CD8-positive, alpha-beta memory T cell (primary cell): ENCODE results near the gene DMXL1. TPM values are rescaled to one million over a fixed set of nuclear protein-coding genes. Genes with fewer than 3 reads are reported as not detected.

Experiments
- CTCF ChIA-PET: fragments of 350-600 bp; sonication (Branson Sonifier 250); formaldehyde crosslinking; loops from one replicate; lab custom pipeline; 2021; ENCODE audit warnings: antibody characterized with exemption; lab: Charles Lee
- POLR2A ChIA-PET: fragments of 350-600 bp; sonication (Branson Sonifier 250); formaldehyde crosslinking; loops from one replicate; lab custom pipeline; 2021; ENCODE audit warnings: antibody characterized with exemption; lab: Charles Lee
- DNase-seq, 5 donors: peaks; one replicate each; pipeline versions ENCODE4 v3.0.0 to v3.0.0-alpha.2; 2020 to 2022; ENCODE audit warnings: mixed read lengths in 1 of 5
- H3K27ac ChIP-seq: one replicate; pipeline ENCODE4 v1.7.0; 2013; ENCODE audit warnings: low read depth, mild to moderate bottlenecking, low read length, moderate library complexity
- H3K27me3 ChIP-seq: 2 replicates; pipeline ENCODE4 v1.7.0; 2013; ENCODE audit warnings: low read length, mild to moderate bottlenecking; ENCODE audit not compliant: insufficient read depth, poor library complexity, severe bottlenecking
- H3K36me3 ChIP-seq: 2 replicates; pipeline ENCODE4 v1.7.0; 2013; ENCODE audit warnings: mild to moderate bottlenecking, low read length, moderate library complexity; ENCODE audit not compliant: insufficient read depth
- H3K4me1 ChIP-seq: 2 replicates; pipeline ENCODE4 v1.7.0; 2013; ENCODE audit warnings: mild to moderate bottlenecking, low read length, moderate library complexity; ENCODE audit not compliant: insufficient read depth
- H3K4me3 ChIP-seq: 2 replicates; pipeline ENCODE4 v1.7.0; 2013; ENCODE audit warnings: mild to moderate bottlenecking, low read length
- H3K9me3 ChIP-seq: 2 replicates; pipeline ENCODE4 v1.7.0; 2013; ENCODE audit warnings: mild to moderate bottlenecking, low read length
- H3K27ac Mint-ChIP-seq, 8 donors: one replicate each; pipeline ENCODE4 v1.8.0; 2020 to 2021; ENCODE audit warnings: mixed read lengths in 8 of 8, mild to moderate bottlenecking in 6 of 8, inconsistent platforms in 3 of 8, moderate library complexity in 3 of 8
- H3K27me3 Mint-ChIP-seq, 2 donors: one replicate each; pipeline ENCODE4 v1.8.0; 2020 to 2021; ENCODE audit warnings: mixed read lengths in 2 of 2, mild to moderate bottlenecking in 1 of 2, moderate library complexity in 1 of 2
- H3K36me3 Mint-ChIP-seq, 3 donors: one replicate each; pipeline ENCODE4 v1.8.0; 2020 to 2021; ENCODE audit warnings: mixed read lengths in 3 of 3, inconsistent platforms in 1 of 3, mild to moderate bottlenecking in 1 of 3
- H3K4me1 Mint-ChIP-seq, 3 donors: one replicate each; pipeline ENCODE4 v1.8.0; 2020 to 2021; ENCODE audit warnings: mixed read lengths in 3 of 3, inconsistent platforms in 1 of 3, mild to moderate bottlenecking in 1 of 3
- H3K4me3 Mint-ChIP-seq, 7 donors: one replicate each; pipeline ENCODE4 v1.8.0; 2020 to 2021; ENCODE audit warnings: mixed read lengths in 7 of 7, mild to moderate bottlenecking in 6 of 7, moderate library complexity in 4 of 7, inconsistent platforms in 2 of 7
- H3K9me3 Mint-ChIP-seq, 5 donors: one replicate each; pipeline ENCODE4 v1.8.0; 2020 to 2022; ENCODE audit warnings: mixed read lengths in 5 of 5, mild to moderate bottlenecking in 3 of 5, moderate library complexity in 2 of 5, inconsistent platforms in 1 of 5
- polyA plus RNA-seq: library from polyadenylated mRNA; unstranded; fragments of 300-500 nt; fragmentation: Illumina TruSeq; gene quantifications from one replicate; pipeline ENCODE4 v1.2.3, GENCODE V29; 2021
- total RNA-seq, 2 experiments: library from RNA; stranded (reverse); gene quantifications; one replicate each; pipeline ENCODE4 v1.2.3, GENCODE V29; 2021

Gene DMXL1
- total and polyA plus RNA-seq, 3 experiments from 2014 or later: 12.9 to 26.2 (median 25.9) TPM

DNA sequence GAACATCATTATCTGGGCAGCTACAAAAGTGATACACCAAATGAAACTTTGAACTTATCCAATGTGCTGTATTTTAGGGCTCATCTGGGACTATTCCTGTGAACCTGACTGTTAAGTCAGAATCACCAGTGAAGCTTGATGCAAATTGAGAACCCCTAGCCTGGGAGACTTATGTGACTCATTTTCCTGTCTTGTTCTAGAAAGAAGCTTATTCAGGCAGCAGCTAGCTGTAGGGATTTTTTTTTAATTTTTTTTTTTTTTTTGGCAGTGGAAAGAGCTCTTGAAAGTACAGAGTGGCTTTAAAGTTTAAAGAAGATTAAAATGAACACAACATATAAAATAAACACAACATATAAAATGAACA is 203.9 kb downstream of the DMXL1 start:
- ChIA-PET CTCF (interaction anchor here (0.7 to 1.8 kb wide), 10 partner anchors 15 to 286 kb away, joined by 3 to 10 read pairs (median 3); partner anchors contain the start of gene DTWD2), POLR2A (interaction anchor here (0.8 to 1.1 kb wide), 4 partner anchors 13 to 203 kb away, joined by 3 to 5 read pairs (median 4); partner anchors contain the start of gene DMXL1)
- H3K27ac ChIP-seq: peak overlapping the region; percentile 5
- Mint-ChIP-seq H3K27ac (peak overlapping the region; percentile 81 to 97 (median 95)), H3K9me3 (peaks cover 0 to 3% (median 2%) of the 10 kb centered on the region in 5 donors), H3K36me3 (peaks cover 0 to 21% (median 7%) of the 10 kb centered on the region in 3 donors), H3K27me3 (peaks cover 0 to 6% of the 10 kb centered on the region in 2 donors), H3K4me1 (peaks cover 89 to 100% (median 95%) of the 10 kb centered on the region in 3 donors), H3K4me3 (peak overlapping the region; percentile 97 to 100 (median 98))
- peak overlapping the region; percentile 76 for H3K4me3 ChIP-seq
- H3K9me3 ChIP-seq: no peaks in the 10 kb centered on the region
- no peaks in the 10 kb centered on the region for H3K27me3 ChIP-seq
- no peaks in the 10 kb centered on the region for H3K36me3 ChIP-seq
- peaks cover 88% of the 10 kb centered on the region for H3K4me1 ChIP-seq
- DNase-seq: no peak

- H3K27ac ChIP-seq: no peak overlapping the region
- no peak for DNase-seq
- H3K27me3 ChIP-seq: no peaks in the 10 kb centered on the region
- peak overlapping the region; percentile 97 to 100 (median 98) for H3K4me3 Mint-ChIP-seq
- peaks cover 0 to 6% of the 10 kb centered on the region in 2 donors for H3K27me3 Mint-ChIP-seq
- peaks cover 92% of the 10 kb centered on the region for H3K4me1 ChIP-seq
- H3K27ac Mint-ChIP-seq: peak overlapping the region; percentile 81 to 97 (median 95)
- POLR2A ChIA-PET: interaction anchor here (0.8 to 1.1 kb wide), 3 partner anchors 26 to 204 kb away, joined by 3 to 4 read pairs (median 3); partner anchors contain the start of gene DMXL1
- peak overlapping the region; percentile 40 for H3K4me3 ChIP-seq
- peaks cover 0 to 3% (median 2%) of the 10 kb centered on the region in 5 donors for H3K9me3 Mint-ChIP-seq
- H3K9me3 ChIP-seq: no peaks in the 10 kb centered on the region
- H3K36me3 Mint-ChIP-seq: peaks cover 0 to 20% (median 7%) of the 10 kb centered on the region in 3 donors
- H3K36me3 ChIP-seq: no peaks in the 10 kb centered on the region
- CTCF ChIA-PET: interaction anchor here (0.7 to 1.8 kb wide), 9 partner anchors 15 to 287 kb away, joined by 3 to 10 read pairs (median 3); partner anchors contain the start of gene DTWD2
- peaks cover 92 to 100% (median 96%) of the 10 kb centered on the region in 3 donors for H3K4me1 Mint-ChIP-seq
These were observed 204.3 kb downstream of the DMXL1 start for GRCh38 chr5:119275146-119275545.

DNA sequence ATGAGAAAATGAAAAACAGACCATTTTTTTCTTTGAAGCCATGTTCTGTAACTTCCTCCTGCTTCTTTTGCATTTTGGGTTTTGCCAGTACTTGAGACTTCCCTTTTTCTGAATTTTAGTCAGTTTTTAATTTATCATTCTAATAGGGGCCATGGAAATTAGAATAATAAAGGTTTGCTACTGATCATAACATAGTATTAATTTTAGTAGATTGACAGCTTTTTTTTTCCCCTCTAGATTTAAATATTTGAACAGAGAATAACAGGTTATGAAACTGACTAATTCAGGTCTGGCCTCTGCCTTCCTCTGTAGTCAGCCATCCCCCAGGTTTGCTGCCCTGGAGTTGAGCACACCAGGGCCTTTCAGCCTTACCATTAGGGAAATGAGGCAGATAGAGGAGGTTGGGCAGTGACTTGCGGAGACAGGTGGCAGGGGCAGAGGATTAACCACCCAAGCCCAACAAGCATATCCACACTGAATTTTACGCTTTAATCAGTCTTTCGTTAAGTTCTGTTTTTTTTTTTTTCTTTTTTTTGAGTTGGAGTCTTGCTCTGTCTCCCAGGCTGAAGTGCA is 204.8 kb downstream of the DMXL1 start:
- H3K4me1 ChIP-seq: peaks cover 98% of the 10 kb centered on the region
- H3K4me1 Mint-ChIP-seq: peaks cover 94 to 100% (median 100%) of the 10 kb centered on the region in 3 donors
- DNase-seq: no peak
- H3K36me3 ChIP-seq: no peaks in the 10 kb centered on the region
- no peaks in the 10 kb centered on the region for H3K27me3 ChIP-seq
- H3K27me3 Mint-ChIP-seq: peaks cover 0 to 6% of the 10 kb centered on the region in 2 donors
- peak overlapping the region; percentile 40 for H3K4me3 ChIP-seq
- POLR2A ChIA-PET: interaction anchor here (1.1 kb wide), 1 partner anchor 52 kb away, joined by 3 read pairs; no protein-coding TSS in a partner anchor
- H3K9me3 ChIP-seq: no peaks in the 10 kb centered on the region
- CTCF ChIA-PET: no interaction called here
- H3K9me3 Mint-ChIP-seq: peaks cover 0 to 3% (median 2%) of the 10 kb centered on the region in 5 donors
- peak overlapping the region; percentile 86 to 100 (median 98) for H3K4me3 Mint-ChIP-seq
- no peak overlapping the region for H3K27ac ChIP-seq
- H3K27ac Mint-ChIP-seq: peak overlapping the region; percentile 81 to 97 (median 95)
- peaks cover 0 to 19% (median 7%) of the 10 kb centered on the region in 3 donors for H3K36me3 Mint-ChIP-seq

- Histone ChIP-seq H3K27ac (no peak overlapping the region), H3K9me3 (no peaks in the 10 kb centered on the region), H3K4me1 (peaks cover 98% of the 10 kb centered on the region), H3K36me3 (no peaks in the 10 kb centered on the region), H3K4me3 (no peak overlapping the region), H3K27me3 (no peaks in the 10 kb centered on the region)
- H3K4me1 Mint-ChIP-seq: peaks cover 94 to 100% (median 100%) of the 10 kb centered on the region in 3 donors
- DNase-seq: no peak
- H3K36me3 Mint-ChIP-seq: peaks cover 3 to 20% (median 9%) of the 10 kb centered on the region in 3 donors
- H3K4me3 Mint-ChIP-seq: peak overlapping the region in 6 of 7 donors; percentile 30 to 97 (median 86)
- ChIA-PET POLR2A (interaction anchor here (0.6 to 1.7 kb wide), 2 partner anchors 13 to 31 kb away, joined by 8 read pairs; no protein-coding TSS in a partner anchor), CTCF (interaction anchor here (1.0 to 2.8 kb wide), 3 partner anchors 23 to 46 kb away, joined by 3 to 12 read pairs (median 5); no protein-coding TSS in a partner anchor)
- peaks cover 0 to 3% (median 2%) of the 10 kb centered on the region in 5 donors for H3K9me3 Mint-ChIP-seq
- H3K27me3 Mint-ChIP-seq: peaks cover 0 to 4% of the 10 kb centered on the region in 2 donors
- H3K27ac Mint-ChIP-seq: peak overlapping the region in 7 of 8 donors; percentile 94 to 98 (median 97)
These were observed 206.1 kb downstream of the DMXL1 start for GRCh38 chr5:119276978-119277377.

GRCh38 chr5:119279093-119279492 is 208.2 kb downstream of the DMXL1 start:
- no peaks in the 10 kb centered on the region for H3K9me3 ChIP-seq
- CTCF ChIA-PET: interaction anchor here (1.2 to 2.8 kb wide), 4 partner anchors 11 to 291 kb away, joined by 7 to 12 read pairs (median 7); partner anchors contain the start of gene DTWD2
- H3K36me3 ChIP-seq: peaks cover 3% of the 10 kb centered on the region
- H3K27me3 ChIP-seq: no peaks in the 10 kb centered on the region
- Mint-ChIP-seq H3K4me3 (peak overlapping the region; percentile 43 to 92 (median 82)), H3K9me3 (peaks cover 0 to 3% (median 2%) of the 10 kb centered on the region in 5 donors), H3K27me3 (peaks cover 0 to 4% of the 10 kb centered on the region in 2 donors), H3K4me1 (peaks cover 94 to 100% (median 100%) of the 10 kb centered on the region in 3 donors), H3K36me3 (peaks cover 4 to 38% (median 23%) of the 10 kb centered on the region in 3 donors), H3K27ac (peak overlapping the region; percentile 94 to 98 (median 97))
- H3K4me1 ChIP-seq: peaks cover 98% of the 10 kb centered on the region
- peak overlapping the region; percentile 29 for H3K4me3 ChIP-seq
- no peak overlapping the region for H3K27ac ChIP-seq
- DNase-seq: no peak
- POLR2A ChIA-PET: interaction anchor here (1.4 kb wide), 1 partner anchor 11 kb away, joined by 3 read pairs; no protein-coding TSS in a partner anchor

DNA sequence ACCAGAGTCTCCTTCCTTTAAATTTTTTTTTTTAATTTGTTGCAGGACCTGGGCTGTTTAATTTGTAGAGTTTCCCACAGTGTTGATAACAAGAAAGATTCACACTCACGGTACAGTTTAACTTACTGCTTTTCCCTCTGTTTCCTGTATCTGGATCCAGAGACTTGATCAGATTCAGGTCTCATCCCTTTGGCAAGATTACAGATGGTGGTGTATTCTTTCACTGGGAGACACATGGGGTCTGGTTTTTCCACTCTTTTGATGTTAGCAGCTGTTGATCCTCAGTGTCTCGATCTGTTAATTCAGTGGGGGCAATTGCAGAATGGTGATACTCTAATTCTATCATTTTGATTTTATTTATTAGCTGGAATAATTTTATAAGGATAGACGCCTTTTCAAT is 209.5 kb downstream of the DMXL1 start:
- DNase-seq: no peak
- no peaks in the 10 kb centered on the region for H3K9me3 ChIP-seq
- peak overlapping the region; percentile 25 for H3K4me3 ChIP-seq
- H3K27ac ChIP-seq: no peak overlapping the region
- Mint-ChIP-seq H3K36me3 (peaks cover 4 to 36% (median 23%) of the 10 kb centered on the region in 3 donors), H3K4me3 (peak overlapping the region; percentile 24 to 58 (median 48)), H3K27ac (peak overlapping the region; percentile 61 to 96 (median 86)), H3K9me3 (peaks cover 0 to 3% (median 2%) of the 10 kb centered on the region in 5 donors), H3K27me3 (peaks cover 0 to 4% of the 10 kb centered on the region in 2 donors), H3K4me1 (peaks cover 92 to 100% (median 100%) of the 10 kb centered on the region in 3 donors)
- no peaks in the 10 kb centered on the region for H3K27me3 ChIP-seq
- ChIA-PET CTCF (no interaction called here), POLR2A (no interaction called here)
- H3K36me3 ChIP-seq: peaks cover 3% of the 10 kb centered on the region
- H3K4me1 ChIP-seq: peaks cover 98% of the 10 kb centered on the region

DNA sequence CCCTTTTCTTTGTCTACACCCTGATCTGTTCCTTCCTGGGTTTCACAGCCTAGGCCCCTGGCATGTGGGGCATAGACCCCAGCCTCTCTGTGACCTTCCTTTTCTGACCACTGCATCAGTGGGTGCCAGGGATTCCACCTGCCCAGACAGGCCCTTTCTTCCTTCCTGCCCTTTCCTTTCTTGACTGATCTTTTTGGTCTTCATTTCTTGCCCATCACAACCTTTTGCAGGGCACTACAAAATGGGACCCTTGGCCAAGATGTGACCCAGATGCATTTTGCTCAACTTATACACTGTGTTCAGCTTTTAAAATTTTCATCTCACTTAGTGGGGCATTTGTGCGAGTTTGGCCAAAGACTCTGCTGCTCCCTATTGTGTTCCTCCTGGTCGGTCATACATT is 211.7 kb downstream of the DMXL1 start:
- H3K36me3 Mint-ChIP-seq: peaks cover 4 to 32% (median 22%) of the 10 kb centered on the region in 3 donors
- ChIA-PET CTCF (interaction anchor here (0.9 to 2.1 kb wide), 3 partner anchors 14 to 129 kb away, joined by 3 to 7 read pairs (median 4); no protein-coding TSS in a partner anchor), POLR2A (no interaction called here)
- DNase-seq: no peak
- Histone ChIP-seq H3K9me3 (no peaks in the 10 kb centered on the region), H3K36me3 (peaks cover 3% of the 10 kb centered on the region), H3K4me3 (no peak overlapping the region), H3K27me3 (no peaks in the 10 kb centered on the region), H3K27ac (no peak overlapping the region), H3K4me1 (peaks cover 98% of the 10 kb centered on the region)
- peak overlapping the region in 5 of 7 donors; percentile 30 to 64 (median 53) for H3K4me3 Mint-ChIP-seq
- peaks cover 95 to 100% (median 100%) of the 10 kb centered on the region in 3 donors for H3K4me1 Mint-ChIP-seq
- H3K9me3 Mint-ChIP-seq: peaks cover 0 to 3% (median 2%) of the 10 kb centered on the region in 5 donors
- peaks cover 0 to 4% of the 10 kb centered on the region in 2 donors for H3K27me3 Mint-ChIP-seq
- peak overlapping the region; percentile 35 to 95 (median 86) for H3K27ac Mint-ChIP-seq
